Astrocyte (in vitro differentiated cells and primary cell): Measurements from ENCODE around the gene PACRG. TPM values are rescaled to one million over a fixed set of nuclear protein-coding genes. Genes with fewer than 3 reads are reported as not detected.

ENCODE experiments used
- DNase-seq: peaks from one replicate; pipeline ENCODE4 v3.0.0-alpha.2; 2010; ENCODE audit warnings: low read depth
- FAIRE-seq: peaks from 2 replicates; lab custom pipeline; 2011; peaks lifted over from hg19 to GRCh38; lab: Jason Lieb, UNC
- H2AFZ ChIP-seq: 2 replicates; pipeline ENCODE4 v1.6.0; 2012; ENCODE audit warnings: low read depth, low read length, inconsistent platforms
- H3K27ac ChIP-seq: 2 replicates; pipeline ENCODE4 v1.5.1; 2011; ENCODE audit warnings: low read depth, low read length, inconsistent platforms
- H3K27me3 ChIP-seq: 2 replicates; pipeline ENCODE4 v1.6.0; 2011; ENCODE audit warnings: low read length, inconsistent platforms; ENCODE audit not compliant: insufficient read depth
- H3K36me3 ChIP-seq: 2 replicates; pipeline ENCODE4 v1.5.1; 2011; ENCODE audit warnings: low read length, inconsistent platforms; ENCODE audit not compliant: insufficient read depth
- H3K4me1 ChIP-seq: 2 replicates; pipeline ENCODE4 v1.5.1; 2011; ENCODE audit warnings: low read length, inconsistent platforms; ENCODE audit not compliant: insufficient read depth
- H3K4me2 ChIP-seq: 2 replicates; pipeline ENCODE4 v1.6.0; 2012; ENCODE audit warnings: low read length, inconsistent platforms
- H3K4me3 ChIP-seq: 2 replicates; pipeline ENCODE4 v1.5.1; 2011; ENCODE audit warnings: low read depth, mild to moderate bottlenecking, low read length, inconsistent platforms; ENCODE audit not compliant: insufficient read depth
- H3K79me2 ChIP-seq: 2 replicates; pipeline ENCODE4 v1.6.0; 2012; ENCODE audit warnings: mild to moderate bottlenecking, low read length, inconsistent platforms; ENCODE audit not compliant: insufficient read depth
- H3K9ac ChIP-seq: 2 replicates; pipeline ENCODE4 v1.6.0; 2012; ENCODE audit warnings: mild to moderate bottlenecking, low read length, inconsistent platforms
- H3K9me3 ChIP-seq: 2 replicates; pipeline ENCODE4 v1.5.1; 2012; ENCODE audit warnings: low read depth, mild to moderate bottlenecking, low read length, inconsistent platforms; ENCODE audit not compliant: insufficient read depth
- H4K20me1 ChIP-seq: 2 replicates; pipeline ENCODE4 v1.6.0; 2012; ENCODE audit warnings: low read length, inconsistent platforms; ENCODE audit not compliant: insufficient read depth
- H3K27ac Mint-ChIP-seq: one replicate; pipeline ENCODE4 v1.8.0; 2021; ENCODE audit warnings: mild to moderate bottlenecking, mixed read lengths; ENCODE audit not compliant: unreplicated experiment
- H3K27me3 Mint-ChIP-seq: one replicate; pipeline ENCODE4 v1.8.0; 2021; ENCODE audit warnings: low read depth, mixed read lengths; ENCODE audit not compliant: unreplicated experiment
- H3K36me3 Mint-ChIP-seq: one replicate; pipeline ENCODE4 v1.8.0; 2021; ENCODE audit warnings: low read depth, mixed read lengths; ENCODE audit not compliant: unreplicated experiment
- H3K4me1 Mint-ChIP-seq: one replicate; pipeline ENCODE4 v1.8.0; 2021; ENCODE audit warnings: low read depth, mixed read lengths; ENCODE audit not compliant: unreplicated experiment
- H3K4me3 Mint-ChIP-seq: one replicate; pipeline ENCODE4 v1.8.0; 2021; ENCODE audit warnings: mild to moderate bottlenecking, moderate library complexity, mixed read lengths; ENCODE audit not compliant: unreplicated experiment
- H3K9me3 Mint-ChIP-seq: one replicate; pipeline ENCODE4 v1.8.0; 2021; ENCODE audit warnings: mild to moderate bottlenecking, mixed read lengths; ENCODE audit not compliant: unreplicated experiment
- EZH2 ChIP-seq: IDR thresholded peaks from 2 replicates; pipeline ENCODE4 v1.6.1; 2012; ENCODE audit warnings: mild to moderate bottlenecking, low read length, inconsistent platforms; ENCODE audit not compliant: insufficient read depth
- total RNA-seq: library from RNA; stranded (reverse); gene quantifications from 2 replicates; pipeline ENCODE4 v1.2.1, GENCODE V29; 2021
- TF ChIP-seq, protein P1 (sequence below): IDR thresholded peaks from 2 replicates; pipeline ENCODE4 v1.5.1; 2011; ENCODE audit warnings: low read depth, mild to moderate bottlenecking, inconsistent platforms, low read length, moderate library complexity; ENCODE audit not compliant: insufficient read depth

PACRG gene
- total RNA-seq, 1 donor from 2014 or later: not detected

GRCh38 chr6:163335671-163336545, 608.1 kb downstream of the PACRG start:
- Mint-ChIP-seq H3K27ac (no peak overlapping the region), H3K36me3 (no peaks in the 10 kb centered on the region), H3K4me3 (no peak overlapping the region), H3K4me1 (peaks cover 10% of the 10 kb centered on the region), H3K9me3 (no peaks in the 10 kb centered on the region), H3K27me3 (peaks cover 6% of the 10 kb centered on the region)
- Histone ChIP-seq H2AFZ (no peak overlapping the region), H3K9me3 (no peaks in the 10 kb centered on the region), H3K4me1 (peaks cover 12% of the 10 kb centered on the region), H3K4me3 (no peak overlapping the region), H3K27me3 (no peaks in the 10 kb centered on the region), H3K79me2 (no peaks in the 10 kb centered on the region), H3K4me2 (no peak overlapping the region), H3K36me3 (no peaks in the 10 kb centered on the region), H3K27ac (no peak overlapping the region), H4K20me1 (no peaks in the 10 kb centered on the region), H3K9ac (no peak overlapping the region)
- no peak for TF ChIP-seq EZH2
- TF ChIP-seq, protein P1, sequence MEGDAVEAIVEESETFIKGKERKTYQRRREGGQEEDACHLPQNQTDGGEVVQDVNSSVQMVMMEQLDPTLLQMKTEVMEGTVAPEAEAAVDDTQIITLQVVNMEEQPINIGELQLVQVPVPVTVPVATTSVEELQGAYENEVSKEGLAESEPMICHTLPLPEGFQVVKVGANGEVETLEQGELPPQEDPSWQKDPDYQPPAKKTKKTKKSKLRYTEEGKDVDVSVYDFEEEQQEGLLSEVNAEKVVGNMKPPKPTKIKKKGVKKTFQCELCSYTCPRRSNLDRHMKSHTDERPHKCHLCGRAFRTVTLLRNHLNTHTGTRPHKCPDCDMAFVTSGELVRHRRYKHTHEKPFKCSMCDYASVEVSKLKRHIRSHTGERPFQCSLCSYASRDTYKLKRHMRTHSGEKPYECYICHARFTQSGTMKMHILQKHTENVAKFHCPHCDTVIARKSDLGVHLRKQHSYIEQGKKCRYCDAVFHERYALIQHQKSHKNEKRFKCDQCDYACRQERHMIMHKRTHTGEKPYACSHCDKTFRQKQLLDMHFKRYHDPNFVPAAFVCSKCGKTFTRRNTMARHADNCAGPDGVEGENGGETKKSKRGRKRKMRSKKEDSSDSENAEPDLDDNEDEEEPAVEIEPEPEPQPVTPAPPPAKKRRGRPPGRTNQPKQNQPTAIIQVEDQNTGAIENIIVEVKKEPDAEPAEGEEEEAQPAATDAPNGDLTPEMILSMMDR: no peak
- FAIRE-seq (no peak), DNase-seq (no peak)

DNA sequence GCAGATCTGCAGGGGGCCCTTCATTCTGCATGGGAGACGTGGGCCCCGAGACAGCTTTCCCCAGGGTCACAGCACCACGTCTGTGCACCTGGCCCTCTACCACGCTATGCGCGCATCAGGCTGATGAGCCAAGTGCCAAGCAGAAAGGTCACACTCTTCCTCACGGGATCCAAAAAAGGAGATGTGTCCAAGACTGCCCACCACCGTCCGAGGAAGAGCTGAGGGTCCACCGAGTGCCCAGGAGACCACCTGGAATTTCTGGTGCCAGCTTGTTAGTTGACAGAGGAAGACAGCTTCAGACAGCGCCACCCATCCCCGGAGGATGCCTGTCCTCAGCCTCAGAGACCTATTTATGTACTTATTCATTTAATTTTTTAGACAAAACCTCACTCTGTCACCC, 609.2 kb downstream of the PACRG start:
- Mint-ChIP-seq H3K4me1 (peaks cover 11% of the 10 kb centered on the region), H3K9me3 (no peaks in the 10 kb centered on the region), H3K36me3 (no peaks in the 10 kb centered on the region), H3K27ac (no peak overlapping the region), H3K4me3 (no peak overlapping the region), H3K27me3 (peaks cover 4% of the 10 kb centered on the region)
- DNase-seq (no peak), FAIRE-seq (no peak)
- no peaks in the 10 kb centered on the region for H3K79me2 ChIP-seq
- no peak overlapping the region for H3K4me2 ChIP-seq
- H3K36me3 ChIP-seq: no peaks in the 10 kb centered on the region
- no peak overlapping the region for H3K27ac ChIP-seq
- TF ChIP-seq, protein P1: no peak
- TF ChIP-seq EZH2: no peak
- no peak overlapping the region for H2AFZ ChIP-seq
- no peak overlapping the region for H3K9ac ChIP-seq
- no peaks in the 10 kb centered on the region for H3K9me3 ChIP-seq
- no peaks in the 10 kb centered on the region for H3K27me3 ChIP-seq
- H4K20me1 ChIP-seq: no peaks in the 10 kb centered on the region
- peaks cover 14% of the 10 kb centered on the region for H3K4me1 ChIP-seq
- H3K4me3 ChIP-seq: no peak overlapping the region

DNA sequence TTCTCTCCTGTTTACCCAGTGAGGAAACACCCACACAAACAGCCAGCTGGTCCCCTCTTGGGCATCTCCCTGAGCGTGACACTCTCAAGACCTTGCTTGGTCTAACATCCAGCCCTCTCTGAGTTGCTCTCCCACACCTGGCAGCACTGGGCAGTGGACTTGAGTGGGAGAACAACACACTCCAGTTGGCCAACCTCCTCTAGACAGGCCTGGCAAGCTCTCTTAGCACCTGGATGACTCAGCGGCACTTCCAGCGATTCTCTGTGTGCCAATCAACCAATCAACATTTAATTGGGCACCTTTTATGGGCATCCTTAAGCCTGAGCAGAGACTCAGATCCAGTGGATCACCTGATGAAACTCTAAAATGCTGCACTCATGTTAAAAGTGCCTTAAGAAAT, 610.2 kb downstream of the PACRG start:
- Mint-ChIP-seq H3K4me1 (peaks cover 12% of the 10 kb centered on the region), H3K36me3 (no peaks in the 10 kb centered on the region), H3K27me3 (peaks cover 4% of the 10 kb centered on the region), H3K27ac (no peak overlapping the region), H3K9me3 (no peaks in the 10 kb centered on the region), H3K4me3 (no peak overlapping the region)
- H3K4me1 ChIP-seq: peaks cover 16% of the 10 kb centered on the region
- no peak overlapping the region for H3K27ac ChIP-seq
- DNase-seq: no peak
- H3K9ac ChIP-seq: no peak overlapping the region
- H3K79me2 ChIP-seq: no peaks in the 10 kb centered on the region
- no peaks in the 10 kb centered on the region for H4K20me1 ChIP-seq
- no peak overlapping the region for H2AFZ ChIP-seq
- H3K4me2 ChIP-seq: no peak overlapping the region
- no peak for FAIRE-seq
- no peaks in the 10 kb centered on the region for H3K9me3 ChIP-seq
- H3K4me3 ChIP-seq: no peak overlapping the region
- H3K36me3 ChIP-seq: no peaks in the 10 kb centered on the region
- no peak for TF ChIP-seq EZH2
- TF ChIP-seq, protein P1: no peak
- H3K27me3 ChIP-seq: no peaks in the 10 kb centered on the region
